ENCODE results near the gene PTPRN2.

DNA sequence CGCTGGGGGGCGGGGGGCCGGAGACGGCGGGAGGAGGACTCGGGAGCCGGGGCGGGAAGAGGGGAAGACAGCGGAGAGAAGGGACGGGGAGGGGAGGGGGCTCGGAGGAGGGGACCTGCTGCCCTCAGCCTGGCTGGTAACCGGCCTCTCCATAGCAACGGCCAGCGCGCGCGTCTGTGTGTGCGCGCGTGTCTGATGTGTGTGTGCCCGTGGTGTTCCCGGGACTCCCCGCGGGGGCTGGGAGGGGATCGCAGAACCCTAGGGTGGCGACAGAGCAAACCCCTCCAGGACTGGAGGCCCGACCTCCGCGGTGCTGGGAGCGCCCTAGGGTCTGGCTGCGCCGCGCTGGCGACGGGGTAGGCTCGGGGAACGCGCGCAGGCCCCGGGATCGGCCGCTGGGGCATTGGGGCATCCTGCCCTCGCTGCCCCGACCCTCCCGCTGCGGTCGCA, 894.5 kb downstream of the PTPRN2 start:
- TF ChIP-seq, protein P1, sequence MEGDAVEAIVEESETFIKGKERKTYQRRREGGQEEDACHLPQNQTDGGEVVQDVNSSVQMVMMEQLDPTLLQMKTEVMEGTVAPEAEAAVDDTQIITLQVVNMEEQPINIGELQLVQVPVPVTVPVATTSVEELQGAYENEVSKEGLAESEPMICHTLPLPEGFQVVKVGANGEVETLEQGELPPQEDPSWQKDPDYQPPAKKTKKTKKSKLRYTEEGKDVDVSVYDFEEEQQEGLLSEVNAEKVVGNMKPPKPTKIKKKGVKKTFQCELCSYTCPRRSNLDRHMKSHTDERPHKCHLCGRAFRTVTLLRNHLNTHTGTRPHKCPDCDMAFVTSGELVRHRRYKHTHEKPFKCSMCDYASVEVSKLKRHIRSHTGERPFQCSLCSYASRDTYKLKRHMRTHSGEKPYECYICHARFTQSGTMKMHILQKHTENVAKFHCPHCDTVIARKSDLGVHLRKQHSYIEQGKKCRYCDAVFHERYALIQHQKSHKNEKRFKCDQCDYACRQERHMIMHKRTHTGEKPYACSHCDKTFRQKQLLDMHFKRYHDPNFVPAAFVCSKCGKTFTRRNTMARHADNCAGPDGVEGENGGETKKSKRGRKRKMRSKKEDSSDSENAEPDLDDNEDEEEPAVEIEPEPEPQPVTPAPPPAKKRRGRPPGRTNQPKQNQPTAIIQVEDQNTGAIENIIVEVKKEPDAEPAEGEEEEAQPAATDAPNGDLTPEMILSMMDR (IDR thresholded peaks at IDR 0.05 in 2 of 3, conservative IDR thresholded peaks at IDR 0.05 in 1 of 3; ENCODE audit: borderline replicate concordance in 1 of 3, insufficient read depth in 1 of 3, low read depth in 2 of 3, low read length in 2 of 3), result no peak
- TF ChIP-seq EGR1 (IDR thresholded peaks at IDR 0.05; ENCODE audit: low read depth) (no peak), POLR2A (IDR thresholded peaks at IDR 0.05; ENCODE audit: borderline replicate concordance, extremely low read depth, insufficient read depth, insufficient read length) (no peak), JUND (IDR thresholded peaks at IDR 0.05) (no peak), POLR2AphosphoS5 (IDR thresholded peaks at IDR 0.05; ENCODE audit: low read depth, low read length) (no peak), EZH2phosphoT487 (IDR thresholded peaks at IDR 0.05; ENCODE audit: borderline replicate concordance) (no peak), SRF (IDR thresholded peaks at IDR 0.05; ENCODE audit: low read depth) (no peak)
- TF ChIP-seq, protein P2, sequence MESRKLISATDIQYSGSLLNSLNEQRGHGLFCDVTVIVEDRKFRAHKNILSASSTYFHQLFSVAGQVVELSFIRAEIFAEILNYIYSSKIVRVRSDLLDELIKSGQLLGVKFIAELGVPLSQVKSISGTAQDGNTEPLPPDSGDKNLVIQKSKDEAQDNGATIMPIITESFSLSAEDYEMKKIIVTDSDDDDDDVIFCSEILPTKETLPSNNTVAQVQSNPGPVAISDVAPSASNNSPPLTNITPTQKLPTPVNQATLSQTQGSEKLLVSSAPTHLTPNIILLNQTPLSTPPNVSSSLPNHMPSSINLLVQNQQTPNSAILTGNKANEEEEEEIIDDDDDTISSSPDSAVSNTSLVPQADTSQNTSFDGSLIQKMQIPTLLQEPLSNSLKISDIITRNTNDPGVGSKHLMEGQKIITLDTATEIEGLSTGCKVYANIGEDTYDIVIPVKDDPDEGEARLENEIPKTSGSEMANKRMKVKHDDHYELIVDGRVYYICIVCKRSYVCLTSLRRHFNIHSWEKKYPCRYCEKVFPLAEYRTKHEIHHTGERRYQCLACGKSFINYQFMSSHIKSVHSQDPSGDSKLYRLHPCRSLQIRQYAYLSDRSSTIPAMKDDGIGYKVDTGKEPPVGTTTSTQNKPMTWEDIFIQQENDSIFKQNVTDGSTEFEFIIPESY (IDR thresholded peaks at IDR 0.05; ENCODE audit: extremely low read depth, insufficient replicate concordance, low read length), result no peak
